DOHH2 (cell line): ENCODE data around the gene CIDEA.

Experiments used
- H3F3A ChIP-seq: fragments of 200-600 bp; sonication (generic), shearing (Covaris generic); 2 replicates; pipeline ENCODE4 v1.6.0; 2016; ENCODE audit warnings: antibody characterized with exemption, mild to moderate bottlenecking; ENCODE audit not compliant: control insufficient read depth, insufficient read depth
- H3K27ac ChIP-seq: fragments of 200-600 bp; sonication (generic); 2 replicates; pipeline ENCODE4 v1.5.1; 2014; ENCODE audit warnings: low read depth, mild to moderate bottlenecking, low read length, moderate library complexity
- H3K27me3 ChIP-seq: fragments of 200-600 bp; sonication (generic); 2 replicates; pipeline ENCODE4 v1.6.1; 2014; ENCODE audit warnings: mild to moderate bottlenecking, low read length, mixed read lengths; ENCODE audit not compliant: control insufficient read depth
- H3K36me3 ChIP-seq: fragments of 200-600 bp; sonication (generic); 2 replicates; pipeline ENCODE4 v1.6.1; 2014; ENCODE audit warnings: mild to moderate bottlenecking, low read length, moderate library complexity, mixed read lengths; ENCODE audit not compliant: control insufficient read depth
- H3K4me1 ChIP-seq: fragments of 200-600 bp; sonication (generic); 2 replicates; pipeline ENCODE4 v1.6.1; 2014; ENCODE audit warnings: mild to moderate bottlenecking, low read length, mixed read lengths; ENCODE audit not compliant: control insufficient read depth
- H3K4me2 ChIP-seq: fragments of 200-600 bp; sonication (generic); 2 replicates; pipeline ENCODE4 v1.6.0; 2014; ENCODE audit warnings: mild to moderate bottlenecking, low read length, moderate library complexity
- H3K4me3 ChIP-seq: fragments of 200-600 bp; sonication (generic); 2 replicates; pipeline ENCODE4 v1.5.1; 2014; ENCODE audit warnings: mild to moderate bottlenecking, low read length, mixed read lengths
- H3K79me2 ChIP-seq: fragments of 200-600 bp; sonication (generic); 2 replicates; pipeline ENCODE4 v1.6.1; 2014; ENCODE audit warnings: mild to moderate bottlenecking, low read length, mixed read lengths; ENCODE audit not compliant: control insufficient read depth
- H3K9me2 ChIP-seq: fragments of 200-600 bp; sonication (generic); replicated peaks from 2 replicates; pipeline ENCODE4 v1.6.1; 2014; ENCODE audit warnings: mild to moderate bottlenecking, low read length, mixed read lengths; ENCODE audit not compliant: control insufficient read depth
- H3K9me3 ChIP-seq: fragments of 200-600 bp; sonication (generic); 2 replicates; pipeline ENCODE4 v1.6.1; 2014; ENCODE audit warnings: antibody characterized with exemption, low read length, mixed read lengths; ENCODE audit not compliant: control insufficient read depth, insufficient read depth
- H4K20me1 ChIP-seq: fragments of 200-600 bp; sonication (generic); 2 replicates; pipeline ENCODE4 v1.6.0; 2014; ENCODE audit warnings: low read depth, mild to moderate bottlenecking, antibody characterized with exemption, low read length, moderate library complexity; ENCODE audit not compliant: control insufficient read depth, insufficient read depth
- EZH2phosphoT487 ChIP-seq: fragments of 200-600 bp; sonication (generic); IDR thresholded peaks from 2 replicates; pipeline ENCODE4 v1.6.1; 2017; ENCODE audit warnings: borderline replicate concordance, mild to moderate bottlenecking, antibody characterized with exemption, low read length, moderate library complexity, mixed read lengths
- TF ChIP-seq, protein P1 (sequence below): fragments of 200-600 bp; sonication (generic); IDR thresholded peaks from one replicate; pipeline ENCODE4 v1.5.1; 2014; ENCODE audit warnings: antibody characterized with exemption, mild to moderate bottlenecking, low read depth, low read length; ENCODE audit not compliant: poor library complexity, severe bottlenecking

Gene CIDEA

DNA sequence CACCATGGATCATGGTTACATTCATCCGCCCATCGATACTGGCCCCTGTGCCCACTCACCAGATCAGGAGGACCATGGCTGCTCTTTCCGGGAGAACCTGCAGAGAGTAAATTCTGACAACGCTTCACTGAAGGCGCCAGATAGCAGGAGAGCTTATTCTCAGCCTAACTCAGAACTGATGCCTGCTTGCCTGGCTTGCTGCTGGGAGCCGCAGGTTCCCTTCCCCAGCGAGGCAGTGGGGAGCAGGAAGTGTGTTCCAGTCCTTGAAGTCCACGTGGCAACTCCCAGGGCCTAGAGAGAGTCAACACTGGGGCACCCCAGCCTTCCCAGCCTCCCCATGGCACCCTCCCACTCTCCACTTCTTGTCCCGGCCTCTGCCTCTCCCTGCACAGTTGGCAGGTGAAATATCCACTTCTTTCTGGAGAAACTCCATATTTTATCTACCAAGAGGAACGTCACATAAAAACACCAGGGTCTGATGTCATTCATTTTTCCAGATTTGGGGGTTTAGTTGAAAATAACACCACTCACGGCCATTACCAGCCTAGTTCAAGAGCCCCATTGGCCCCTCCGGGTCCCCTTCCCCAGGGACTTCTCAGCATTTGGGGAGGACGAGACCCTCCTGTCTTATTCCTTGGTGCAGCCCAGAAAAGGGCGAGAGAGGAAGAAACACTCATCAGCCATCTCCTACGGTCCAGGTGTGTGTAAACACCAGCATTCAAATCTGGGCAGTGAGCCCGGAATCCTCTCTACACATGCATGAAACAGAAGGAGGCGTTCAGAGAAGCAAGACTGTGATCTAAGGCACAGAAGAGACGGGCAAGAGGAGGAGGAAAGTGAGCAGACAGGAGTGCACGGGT is 50.4 kb downstream of the CIDEA start:
- Histone ChIP-seq H3K9me2 (no peaks in the 10 kb centered on the region), H3K4me1 (no peaks in the 10 kb centered on the region), H3K27me3 (peaks cover 3% of the 10 kb centered on the region; the same call in 1 of the 2 replicates), H3K4me3 (no peak overlapping the region), H3F3A (no peaks in the 10 kb centered on the region), H3K27ac (no peak overlapping the region), H3K4me2 (no peak overlapping the region), H4K20me1 (no peaks in the 10 kb centered on the region), H3K79me2 (no peaks in the 10 kb centered on the region), H3K36me3 (no peaks in the 10 kb centered on the region), H3K9me3 (0 out of 2 replicates have a peak, but pooled peaks cover 4% of the 10 kb centered on the region)
- TF ChIP-seq, protein P1, sequence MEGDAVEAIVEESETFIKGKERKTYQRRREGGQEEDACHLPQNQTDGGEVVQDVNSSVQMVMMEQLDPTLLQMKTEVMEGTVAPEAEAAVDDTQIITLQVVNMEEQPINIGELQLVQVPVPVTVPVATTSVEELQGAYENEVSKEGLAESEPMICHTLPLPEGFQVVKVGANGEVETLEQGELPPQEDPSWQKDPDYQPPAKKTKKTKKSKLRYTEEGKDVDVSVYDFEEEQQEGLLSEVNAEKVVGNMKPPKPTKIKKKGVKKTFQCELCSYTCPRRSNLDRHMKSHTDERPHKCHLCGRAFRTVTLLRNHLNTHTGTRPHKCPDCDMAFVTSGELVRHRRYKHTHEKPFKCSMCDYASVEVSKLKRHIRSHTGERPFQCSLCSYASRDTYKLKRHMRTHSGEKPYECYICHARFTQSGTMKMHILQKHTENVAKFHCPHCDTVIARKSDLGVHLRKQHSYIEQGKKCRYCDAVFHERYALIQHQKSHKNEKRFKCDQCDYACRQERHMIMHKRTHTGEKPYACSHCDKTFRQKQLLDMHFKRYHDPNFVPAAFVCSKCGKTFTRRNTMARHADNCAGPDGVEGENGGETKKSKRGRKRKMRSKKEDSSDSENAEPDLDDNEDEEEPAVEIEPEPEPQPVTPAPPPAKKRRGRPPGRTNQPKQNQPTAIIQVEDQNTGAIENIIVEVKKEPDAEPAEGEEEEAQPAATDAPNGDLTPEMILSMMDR, result no peak
- TF ChIP-seq EZH2phosphoT487, result no peak

DNA sequence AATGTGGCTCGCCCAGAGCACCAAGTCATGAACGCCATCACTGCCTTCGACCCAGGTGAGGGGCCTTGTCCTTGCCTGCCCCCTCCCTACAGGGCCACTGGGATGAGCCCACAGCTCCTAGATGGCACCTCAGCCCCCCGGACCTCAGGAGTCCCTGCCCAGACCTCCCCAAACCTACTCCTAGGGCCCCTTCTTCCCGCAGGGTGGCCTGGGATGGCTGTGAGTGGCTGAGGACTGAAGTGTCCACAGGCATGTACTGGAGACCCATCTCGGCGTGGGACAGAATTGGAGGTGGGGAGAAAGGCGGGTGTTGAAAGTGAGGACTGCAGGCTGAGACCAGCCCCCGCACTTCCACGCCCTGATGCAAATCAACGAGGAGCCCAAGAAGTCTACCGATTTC is 51.0 kb downstream of the CIDEA start:
- H3K4me2 ChIP-seq, result no peak overlapping the region
- 0 out of 2 replicates have a peak, but pooled peaks cover 4% of the 10 kb centered on the region for H3K9me3 ChIP-seq
- peaks cover 3% of the 10 kb centered on the region; the same call in 1 of the 2 replicates for H3K27me3 ChIP-seq
- no peaks in the 10 kb centered on the region for H3K4me1 ChIP-seq
- H3K9me2 ChIP-seq, result no peaks in the 10 kb centered on the region
- no peaks in the 10 kb centered on the region for H4K20me1 ChIP-seq
- no peak overlapping the region for H3K4me3 ChIP-seq
- H3F3A ChIP-seq, result no peaks in the 10 kb centered on the region
- no peaks in the 10 kb centered on the region for H3K36me3 ChIP-seq
- TF ChIP-seq EZH2phosphoT487, result no peak
- TF ChIP-seq, protein P1, result no peak
- no peak overlapping the region for H3K27ac ChIP-seq
- H3K79me2 ChIP-seq, result no peaks in the 10 kb centered on the region

DNA sequence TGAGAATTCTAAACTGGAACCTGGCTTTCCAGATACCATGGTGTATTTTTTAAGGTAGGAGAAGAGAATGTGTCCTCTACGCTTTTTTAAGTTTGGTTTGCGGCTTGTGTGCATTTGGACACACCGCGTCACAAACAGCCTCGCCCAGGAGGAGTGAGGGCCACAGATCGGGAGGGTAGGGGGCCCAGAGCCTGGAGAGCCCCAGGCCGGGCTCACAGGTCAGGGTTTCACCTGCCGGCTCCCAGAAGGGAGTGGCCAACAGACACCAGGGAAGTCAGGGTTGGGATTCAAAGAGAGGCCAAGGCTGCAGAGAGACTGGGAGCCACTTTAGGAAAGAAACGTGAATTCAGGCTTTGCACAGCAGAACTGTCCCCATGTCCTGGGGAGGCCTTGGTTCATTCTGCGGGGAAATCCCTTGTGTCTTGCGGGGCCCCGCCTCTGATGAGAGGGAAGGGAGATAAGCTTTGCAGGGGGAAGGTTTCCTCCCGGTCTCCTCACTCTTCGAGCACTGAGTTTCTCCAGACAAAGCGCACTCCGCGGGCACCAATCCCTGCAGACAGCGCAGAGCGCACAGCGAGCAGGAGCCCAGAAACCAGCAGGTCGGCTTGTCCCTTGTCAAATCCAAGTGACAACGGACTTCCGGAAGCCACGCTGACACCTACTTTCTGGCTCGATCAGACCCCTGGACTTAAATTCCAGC is 51.9 kb downstream of the CIDEA start:
- Histone ChIP-seq H3K27ac (no peak overlapping the region), H3K36me3 (no peaks in the 10 kb centered on the region), H3K4me2 (no peak overlapping the region), H3K27me3 (peaks cover 3% of the 10 kb centered on the region; the same call in 1 of the 2 replicates), H4K20me1 (no peaks in the 10 kb centered on the region), H3F3A (no peaks in the 10 kb centered on the region), H3K4me3 (no peak overlapping the region), H3K4me1 (no peaks in the 10 kb centered on the region), H3K9me2 (no peaks in the 10 kb centered on the region), H3K9me3 (0 out of 2 replicates have a peak, but pooled peaks cover 4% of the 10 kb centered on the region), H3K79me2 (no peaks in the 10 kb centered on the region)
- TF ChIP-seq EZH2phosphoT487, result no peak
- TF ChIP-seq, protein P1, result no peak
